Spleen (tissue), 7 donors: ENCODE results near the gene PRKAG3.

ENCODE experiments used
- CTCF ChIP-seq, 11 experiments: fragments of 200-600 bp in 7 of 11; fragments of 450-650 bp in 4 of 11; sonication (generic) in 4 of 11; IDR thresholded peaks in 8 of 11; conservative IDR thresholded peaks in 3 of 11; 1 replicate in 7 of 11; 2 replicates in 4 of 11; pipeline versions ENCODE4 v1.4.0 to v1.8.0; 2016 to 2021; ENCODE audit warnings: antibody characterized with exemption in 11 of 11, inconsistent platforms in 4 of 11, mild to moderate bottlenecking in 1 of 11
- POLR2A ChIP-seq, 3 donors: fragments of 450-650 bp; IDR thresholded peaks; one replicate each; pipeline ENCODE4 v1.5.1; 2017; ENCODE audit warnings: antibody characterized with exemption in 3 of 3, mild to moderate bottlenecking in 1 of 3
- donor health status: DM: no; HTN: no; CAD: no; lungs with moderate emphysema.
- donor health status: DM: no; HTN: no; CAD: no.
- donor health status: DM: no; HTN: no; CAD: no.

- TF ChIP-seq POLR2A (IDR thresholded peaks at IDR 0.05): no peak
- no peak for TF ChIP-seq CTCF (IDR thresholded peaks at IDR 0.05 in 8 of 11, conservative IDR thresholded peaks at IDR 0.05 in 3 of 11)
Observed at GRCh38 chr2:218853766-218854165, 22.2 kb upstream of the PRKAG3 start.
